ENCODE results near the gene RARA.
A peak's percentile ranks its signal among the peaks of the same experiment; 100 is the strongest.

RARA gene

DNA sequence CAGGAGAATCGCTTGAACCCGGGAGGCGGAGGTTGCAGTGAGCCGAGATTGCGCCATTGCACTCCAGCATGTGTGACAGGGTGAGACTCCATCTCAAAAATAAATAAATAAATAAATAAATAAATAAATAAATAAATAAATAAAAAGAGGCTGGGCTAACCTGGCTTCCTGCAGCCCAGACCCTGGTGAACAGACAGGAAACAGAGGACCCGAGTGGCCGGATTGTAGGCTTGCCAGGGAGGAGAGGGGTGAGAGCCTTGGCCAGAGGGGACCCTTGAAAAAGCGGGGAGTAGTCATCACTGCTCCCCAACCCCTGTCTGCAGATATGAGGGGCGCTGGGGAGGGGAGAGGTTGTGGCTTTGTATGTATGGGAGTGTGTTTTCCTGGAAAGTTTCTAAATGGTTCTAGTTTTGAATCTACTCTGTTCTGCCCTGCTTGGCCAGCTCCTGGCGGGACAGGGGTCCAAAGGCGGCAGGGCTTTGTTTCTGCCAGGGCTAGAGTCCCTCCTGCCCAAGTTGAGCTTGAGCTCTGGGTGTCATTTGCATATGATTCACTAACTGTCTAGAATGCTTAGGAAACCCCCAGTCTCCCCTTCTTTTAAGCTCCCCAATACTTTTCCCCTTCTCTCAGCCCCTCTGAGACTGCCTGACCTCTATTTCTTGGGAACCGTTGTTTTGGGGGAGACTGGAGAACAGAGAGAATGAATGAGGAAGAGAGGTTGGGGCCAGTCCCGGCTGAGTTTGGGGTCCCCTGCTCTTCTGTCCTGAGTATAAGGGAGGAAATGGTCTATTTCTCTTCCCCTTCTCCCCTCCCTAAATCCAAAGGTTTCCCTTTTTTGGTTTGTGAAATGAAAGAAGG lies 16.4 kb downstream of the RARA start:
- DNase-seq (ENCODE audit: extremely low spot score, insufficient read length, low read depth) (no peak), FAIRE-seq (peak; percentile 68)

DNA sequence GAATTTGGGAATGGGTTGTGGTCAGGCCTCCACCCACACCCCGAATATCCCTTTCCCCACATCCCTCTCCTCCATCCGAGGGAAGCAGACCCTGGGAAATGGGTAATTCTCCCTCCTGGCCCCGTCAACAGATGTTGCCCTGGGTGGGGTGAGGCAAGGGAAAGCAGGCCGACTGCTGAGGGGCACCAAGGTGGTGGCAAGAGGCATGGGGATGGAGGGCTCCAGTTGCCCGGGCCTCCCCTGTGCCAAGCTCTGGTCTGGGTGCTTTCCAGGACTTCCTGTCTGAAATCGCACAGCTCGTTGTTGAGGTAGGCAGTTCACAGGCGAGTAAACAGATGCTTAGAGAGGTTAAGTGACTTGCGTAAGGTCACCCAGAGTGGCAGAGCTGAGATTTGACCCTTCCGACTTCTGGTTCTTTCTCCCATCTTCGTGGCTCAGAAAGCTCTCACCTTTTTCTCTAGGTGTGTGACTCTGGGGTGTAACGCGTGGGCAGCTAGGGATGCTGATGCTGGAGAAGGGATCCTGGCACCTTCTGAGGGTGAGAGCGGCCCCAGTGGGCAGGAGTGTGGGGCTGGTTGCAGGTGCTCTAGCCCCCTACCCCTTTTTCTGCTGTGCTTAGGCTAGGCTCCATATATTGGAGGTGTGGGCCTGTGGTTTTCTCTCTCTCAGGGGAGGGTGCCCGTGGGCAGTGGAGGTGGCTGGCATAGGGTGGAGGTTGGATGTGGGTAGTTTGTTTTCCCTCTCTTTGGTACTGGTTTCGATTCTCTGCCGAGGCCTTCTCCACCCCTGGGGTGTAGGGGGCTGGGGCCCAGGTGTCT lies 17.2 kb downstream of the RARA start:
- peak; percentile 95 for FAIRE-seq
- DNase-seq (ENCODE audit: extremely low spot score, insufficient read length, low read depth) = peak; percentile 37

DNA sequence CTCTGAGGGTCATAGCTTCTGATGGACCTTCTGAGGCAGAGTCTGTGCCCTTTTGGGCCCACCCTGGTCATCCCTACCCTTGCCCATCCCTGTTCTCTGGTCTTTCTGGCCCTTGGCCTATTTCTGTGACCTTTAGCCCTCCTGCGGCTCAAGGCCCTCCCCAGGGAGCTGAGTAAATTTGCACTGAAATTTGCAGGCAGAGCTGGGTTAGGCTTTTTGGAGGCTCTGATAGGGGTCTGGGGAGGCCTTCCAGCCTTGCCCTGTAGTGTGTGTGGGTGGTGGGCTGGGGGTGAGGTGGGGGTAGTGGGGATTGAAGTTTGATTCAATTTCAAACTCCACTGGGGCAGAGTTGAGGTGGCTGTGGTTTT lies 17.8 kb downstream of the RARA start:
- no peak for DNase-seq (ENCODE audit: extremely low spot score, insufficient read length, low read depth)

DNA sequence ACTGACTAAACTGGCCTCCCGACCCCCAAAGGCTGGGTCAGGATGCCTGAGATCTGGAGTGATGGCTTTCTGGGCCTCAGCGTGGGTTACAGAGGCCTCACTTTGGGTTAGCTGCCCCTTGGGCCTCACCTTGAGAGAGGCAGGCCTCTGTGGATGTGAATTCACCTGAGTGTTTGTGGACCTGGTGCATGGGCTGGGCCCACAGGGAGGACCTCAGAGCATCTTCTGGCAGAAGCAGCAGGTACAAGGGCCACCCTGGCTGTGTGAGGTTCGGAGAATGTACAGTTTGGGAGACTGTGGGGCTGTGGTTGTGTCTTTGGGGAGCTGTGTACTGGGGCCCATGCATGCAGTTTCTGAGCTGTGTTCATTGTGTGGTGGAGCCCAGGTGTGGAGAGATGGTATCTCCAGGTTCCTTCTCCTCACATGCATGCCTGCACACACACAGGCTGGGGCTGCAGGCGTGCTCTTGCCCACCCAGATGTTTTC lies 18.3 kb downstream of the RARA start:
- FAIRE-seq (no peak), DNase-seq (ENCODE audit: extremely low spot score, insufficient read length, low read depth) (no peak)

More for the DNA sequence above, 17.8 kb downstream of the RARA start:
- FAIRE-seq = no peak

DNA sequence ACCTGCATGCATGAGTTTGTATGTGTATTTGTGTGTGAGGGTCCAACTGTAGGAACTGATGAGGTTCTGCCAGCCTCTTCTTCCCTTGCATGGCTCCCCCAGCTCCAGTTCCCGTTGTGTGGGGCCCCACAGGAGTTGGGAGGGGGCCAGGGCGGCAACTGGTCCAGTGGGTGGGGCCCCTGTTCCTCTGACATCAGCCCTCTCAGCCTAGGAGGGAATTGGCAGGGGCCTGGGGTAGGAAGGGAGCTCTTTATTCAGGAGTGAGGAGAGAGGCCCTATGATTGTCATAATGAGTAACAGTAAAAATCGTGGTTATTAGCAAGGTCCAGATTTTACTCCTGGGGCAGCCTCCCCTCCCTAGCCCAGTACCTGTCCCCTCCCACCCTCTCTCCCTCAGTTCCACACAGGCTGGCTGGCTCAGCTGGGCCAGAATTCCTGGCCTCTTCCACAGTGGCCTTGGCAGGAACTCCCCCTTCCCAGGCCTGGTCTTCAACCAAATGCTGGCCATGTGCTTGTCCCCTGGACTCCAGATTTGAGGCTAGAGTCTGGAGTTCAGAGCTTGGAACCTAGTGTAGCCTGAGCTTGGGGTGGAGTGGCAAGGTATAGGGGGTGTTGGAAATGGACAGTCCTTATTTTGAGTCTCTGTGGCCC lies 18.9 kb downstream of the RARA start:
- DNase-seq (ENCODE audit: extremely low spot score, insufficient read length, low read depth) (no peak), FAIRE-seq (no peak)

DNA sequence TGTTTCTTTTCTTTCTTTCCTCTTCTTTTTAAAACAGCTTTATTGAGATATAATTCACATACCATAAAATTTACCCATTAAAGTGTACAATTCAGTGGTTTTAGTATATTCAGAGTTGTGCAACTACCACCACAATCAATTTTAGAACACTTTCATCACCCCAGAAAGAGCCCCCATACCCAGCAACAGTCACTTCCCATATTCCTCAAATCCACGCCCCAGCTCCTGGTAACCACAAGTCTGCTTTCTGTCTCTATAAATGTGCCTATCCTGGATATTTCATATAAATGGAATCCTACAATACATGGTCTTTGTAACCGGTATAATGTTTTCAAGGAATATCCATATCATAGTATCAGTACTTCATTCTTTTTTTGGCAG lies 19.4 kb downstream of the RARA start:
- DNase-seq (ENCODE audit: extremely low spot score, insufficient read length, low read depth) (no peak), FAIRE-seq (no peak)

DNA sequence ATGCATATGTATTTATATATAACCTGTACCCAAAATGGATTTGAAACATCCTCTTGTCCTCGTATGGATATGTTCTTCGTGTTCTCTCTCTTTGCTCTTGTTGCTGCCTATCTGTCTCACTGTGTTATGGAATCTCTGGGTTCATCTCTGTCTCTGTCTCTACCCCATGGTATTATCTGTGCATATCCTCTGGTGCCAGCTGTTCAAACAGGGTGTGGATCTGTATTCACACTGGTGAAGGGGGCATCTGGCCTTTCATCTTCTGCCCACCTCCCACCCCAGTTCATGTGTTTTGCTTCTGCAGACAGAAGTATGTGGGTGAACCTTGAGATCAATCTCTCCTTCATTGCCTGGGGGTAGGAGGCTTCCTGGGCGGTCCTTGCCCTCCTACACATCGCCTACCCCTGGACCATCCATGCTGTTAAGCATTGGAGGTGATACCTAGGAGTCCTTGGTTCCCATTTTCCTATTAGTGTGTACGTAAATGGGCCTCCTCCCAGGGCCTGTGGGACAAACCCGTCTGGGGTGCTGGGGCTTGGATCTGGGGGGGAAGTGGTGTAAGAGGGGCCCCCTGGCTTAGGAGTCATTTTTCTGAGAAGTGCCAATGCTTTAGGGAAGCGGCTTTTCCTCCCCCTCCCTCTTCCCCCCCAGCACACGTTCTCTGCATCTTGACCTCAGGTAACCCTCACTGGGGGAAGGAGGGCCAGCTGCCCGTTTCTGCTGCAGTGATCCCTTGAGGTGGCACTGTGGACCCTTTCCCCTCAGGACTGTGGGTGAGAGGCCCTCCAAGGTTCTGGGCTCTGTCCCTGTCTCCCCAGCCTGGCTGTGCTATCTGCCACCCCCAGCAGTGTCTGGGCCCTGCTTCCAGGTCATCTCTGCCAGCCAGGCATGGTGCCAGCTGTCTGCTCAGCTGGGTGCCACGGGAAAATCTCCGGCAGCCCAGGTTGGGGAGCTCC lies 21.1 kb downstream of the RARA start:
- DNase-seq (ENCODE audit: extremely low spot score, insufficient read length, low read depth) = no peak

DNA sequence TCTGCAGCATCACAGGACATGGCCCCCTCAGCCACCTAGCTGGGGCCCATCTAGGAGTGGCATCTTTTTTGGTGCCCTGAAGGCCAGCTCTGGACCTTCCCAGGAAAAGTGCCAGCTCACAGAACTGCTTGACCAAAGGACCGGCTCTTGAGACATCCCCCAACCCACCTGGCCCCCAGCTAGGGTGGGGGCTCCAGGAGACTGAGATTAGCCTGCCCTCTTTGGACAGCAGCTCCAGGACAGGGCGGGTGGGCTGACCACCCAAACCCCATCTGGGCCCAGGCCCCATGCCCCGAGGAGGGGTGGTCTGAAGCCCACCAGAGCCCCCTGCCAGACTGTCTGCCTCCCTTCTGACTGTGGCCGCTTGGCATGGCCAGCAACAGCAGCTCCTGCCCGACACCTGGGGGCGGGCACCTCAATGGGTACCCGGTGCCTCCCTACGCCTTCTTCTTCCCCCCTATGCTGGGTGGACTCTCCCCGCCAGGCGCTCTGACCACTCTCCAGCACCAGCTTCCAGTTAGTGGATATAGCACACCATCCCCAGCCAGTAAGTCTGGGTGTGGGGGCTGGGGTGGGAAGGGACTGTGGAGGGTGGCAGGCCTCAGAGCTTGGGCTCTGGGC lies 22.0 kb downstream of the RARA start:
- FAIRE-seq = no peak
- DNase-seq (ENCODE audit: extremely low spot score, insufficient read length, low read depth) = no peak

More for the DNA sequence above, 21.1 kb downstream of the RARA start:
- peak; percentile 29 for FAIRE-seq

DNA sequence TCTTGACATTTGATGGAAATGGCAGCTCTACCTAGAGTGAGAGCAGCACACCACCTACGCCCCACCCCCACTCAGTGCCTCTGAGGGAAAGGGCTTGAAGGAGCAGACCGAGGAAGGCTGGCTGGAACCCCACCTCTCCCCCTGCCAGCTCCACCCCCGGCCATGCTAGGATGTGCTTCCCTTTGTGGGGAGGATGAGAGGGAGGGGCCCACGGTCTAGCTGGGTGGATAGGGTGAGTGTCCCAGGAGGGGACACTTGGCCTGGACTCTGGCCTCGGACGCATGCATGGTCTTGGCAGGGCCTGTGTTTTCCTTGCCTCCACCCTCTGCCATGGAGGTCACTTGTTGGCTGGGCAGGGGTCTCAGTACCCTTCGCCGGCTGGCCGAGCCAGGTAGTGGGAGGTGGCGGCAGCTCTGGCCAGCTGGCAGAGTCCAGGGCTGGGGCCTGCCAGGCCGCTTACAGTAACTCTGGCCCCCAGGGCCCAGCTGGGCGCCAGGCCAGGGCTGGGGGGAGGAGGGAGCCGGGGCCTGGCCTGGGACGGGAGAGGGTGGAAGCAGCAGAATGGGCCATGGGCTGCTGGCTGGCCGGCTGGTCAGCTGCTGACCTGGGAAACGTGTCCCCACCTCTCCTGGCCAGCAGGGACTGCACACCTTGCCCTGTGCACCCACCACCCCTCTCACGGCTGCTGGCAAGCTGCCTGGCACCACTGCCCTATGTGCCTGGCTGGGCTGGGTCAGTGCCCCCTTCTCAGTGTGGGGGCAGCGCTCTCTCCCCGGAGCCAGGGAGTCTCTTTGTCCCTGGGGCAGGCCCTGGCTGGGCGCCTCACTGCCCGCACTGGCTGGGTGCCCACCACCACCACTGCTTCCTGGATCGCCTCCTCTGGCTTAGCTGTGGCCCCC lies 23.0 kb downstream of the RARA start:
- FAIRE-seq (no peak), DNase-seq (ENCODE audit: extremely low spot score, insufficient read length, low read depth) (no peak)

DNA sequence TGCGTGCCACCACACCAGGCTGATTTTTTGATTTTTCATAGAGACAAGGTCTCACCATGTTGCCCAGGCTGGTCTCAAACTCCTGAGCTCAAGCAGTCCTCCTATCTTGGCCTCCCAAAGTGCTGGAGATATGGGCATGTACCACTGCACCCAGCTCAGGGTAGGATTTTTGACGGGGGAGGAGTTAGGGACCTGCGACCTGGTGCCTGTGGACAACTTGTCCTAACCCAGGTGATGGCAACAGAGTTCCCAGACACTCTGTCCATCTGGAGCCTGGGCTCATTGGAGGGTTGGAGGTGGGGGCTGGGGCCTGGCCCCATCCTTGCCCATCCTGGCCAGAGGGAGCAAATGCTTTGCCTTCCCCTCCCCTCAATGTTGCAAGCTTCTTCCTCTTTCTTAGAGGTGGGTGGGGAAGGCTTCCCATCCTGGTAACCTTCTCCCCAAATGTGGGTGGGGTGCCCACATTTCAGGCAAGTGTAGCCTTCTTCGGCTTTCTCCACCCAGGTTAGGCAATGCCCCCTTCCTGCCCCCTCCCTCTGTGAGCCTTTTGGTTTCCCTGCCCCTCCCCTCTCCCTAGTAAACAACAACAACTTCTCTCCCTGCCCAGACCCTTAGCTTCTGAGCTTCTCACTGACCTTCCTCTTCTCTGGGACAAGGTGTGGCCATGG lies 24.9 kb downstream of the RARA start:
- FAIRE-seq (no peak), DNase-seq (ENCODE audit: extremely low spot score, insufficient read length, low read depth) (no peak)

DNA sequence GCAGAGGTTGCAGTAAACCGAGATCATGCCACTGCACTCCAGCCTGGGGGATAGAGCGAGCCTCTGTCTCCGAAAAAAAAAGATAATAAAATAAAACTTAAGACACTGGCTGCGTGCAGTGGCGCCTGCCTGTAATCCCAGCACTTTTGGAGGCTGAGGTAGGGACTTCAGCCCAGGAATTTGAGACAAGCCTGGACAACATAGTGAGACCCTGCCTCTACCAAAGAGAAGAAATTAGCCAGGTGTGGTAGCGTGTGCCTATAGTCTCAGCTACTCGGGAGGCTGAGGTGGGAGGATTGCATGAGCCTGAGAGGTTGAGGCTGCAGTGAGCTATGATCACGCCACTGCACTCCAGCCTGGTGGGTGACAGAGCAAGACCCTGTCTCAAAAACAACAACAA lies 26.6 kb downstream of the RARA start:
- FAIRE-seq (no peak), DNase-seq (ENCODE audit: extremely low spot score, insufficient read length, low read depth) (no peak)

DNA sequence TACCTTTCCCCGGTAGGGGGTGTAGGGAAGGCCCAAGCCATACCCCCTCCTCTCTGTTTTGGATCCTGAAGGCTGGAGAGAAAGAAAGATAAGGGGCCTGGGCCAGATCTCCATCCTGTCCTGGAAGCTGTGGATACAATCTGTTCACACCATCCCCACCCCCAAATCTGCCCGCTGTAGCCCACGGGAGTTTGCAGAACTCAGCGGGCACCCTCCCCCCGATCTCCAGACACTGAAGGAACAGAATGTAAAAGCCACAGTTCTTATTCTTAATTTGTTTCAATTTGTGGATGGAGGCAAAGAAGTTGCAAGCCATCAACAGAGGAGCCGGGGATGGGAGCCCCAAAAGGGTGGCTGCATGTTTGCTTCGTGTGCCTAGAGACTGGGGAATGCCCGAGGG lies 28.4 kb downstream of the RARA start:
- DNase-seq (ENCODE audit: extremely low spot score, insufficient read length, low read depth) = no peak
- FAIRE-seq = no peak

DNA sequence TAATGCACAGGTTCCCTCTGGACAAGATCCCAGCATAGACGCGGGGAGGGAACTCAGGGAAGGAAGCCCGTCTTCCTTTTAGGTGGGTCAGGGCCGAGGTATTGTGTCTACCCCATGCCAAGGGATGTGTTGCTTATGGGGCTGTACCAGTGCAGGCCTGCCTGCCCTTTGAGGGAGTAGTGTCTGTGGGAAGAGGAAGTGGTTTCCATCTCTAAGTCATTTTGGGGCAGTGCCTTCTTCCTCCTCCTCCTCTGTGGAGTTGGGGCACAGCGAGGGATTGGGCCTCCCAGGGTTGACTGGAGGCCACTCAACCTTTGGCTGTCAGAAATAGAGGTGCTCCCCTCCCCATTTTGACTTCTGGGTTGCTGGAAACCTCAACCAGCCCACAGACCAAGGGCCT lies 29.1 kb downstream of the RARA start:
- DNase-seq (ENCODE audit: extremely low spot score, insufficient read length, low read depth) (no peak), FAIRE-seq (no peak)

DNA sequence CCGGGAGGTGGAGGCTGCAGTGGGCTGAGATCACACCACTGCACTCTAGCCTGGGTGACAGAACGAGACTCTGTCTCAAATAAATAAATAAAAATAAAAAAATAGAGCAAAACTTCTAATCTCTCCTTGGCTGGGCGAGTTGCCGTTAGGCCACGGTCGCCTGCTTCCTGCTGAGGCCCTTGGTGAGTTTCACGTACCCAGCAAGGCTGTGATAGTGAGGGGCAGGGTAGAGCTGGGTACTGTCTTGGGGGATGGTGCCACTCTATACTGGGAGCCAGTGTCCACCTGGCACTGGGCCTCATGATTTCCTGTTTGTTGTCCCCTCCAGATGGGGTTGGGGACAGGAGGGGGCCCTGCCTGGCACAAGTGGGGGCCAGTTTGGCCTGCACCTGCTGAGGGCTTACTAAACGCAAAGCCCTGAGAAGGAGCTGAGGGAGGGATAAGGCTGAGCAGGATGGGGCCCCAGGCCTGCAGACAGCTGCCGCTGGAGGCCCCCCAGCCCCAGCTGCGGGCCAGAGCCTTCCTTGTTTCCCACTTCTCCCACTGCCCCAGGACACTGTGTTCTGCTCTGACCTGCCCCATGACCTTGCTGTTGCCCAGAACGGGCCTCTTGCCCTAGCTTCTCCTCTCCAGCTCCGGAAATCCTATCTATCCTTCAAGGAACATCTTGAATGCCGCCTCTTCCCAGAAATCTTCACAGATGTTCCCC lies 30.1 kb downstream of the RARA start:
- FAIRE-seq (no peak), DNase-seq (ENCODE audit: extremely low spot score, insufficient read length, low read depth) (no peak)

DNA sequence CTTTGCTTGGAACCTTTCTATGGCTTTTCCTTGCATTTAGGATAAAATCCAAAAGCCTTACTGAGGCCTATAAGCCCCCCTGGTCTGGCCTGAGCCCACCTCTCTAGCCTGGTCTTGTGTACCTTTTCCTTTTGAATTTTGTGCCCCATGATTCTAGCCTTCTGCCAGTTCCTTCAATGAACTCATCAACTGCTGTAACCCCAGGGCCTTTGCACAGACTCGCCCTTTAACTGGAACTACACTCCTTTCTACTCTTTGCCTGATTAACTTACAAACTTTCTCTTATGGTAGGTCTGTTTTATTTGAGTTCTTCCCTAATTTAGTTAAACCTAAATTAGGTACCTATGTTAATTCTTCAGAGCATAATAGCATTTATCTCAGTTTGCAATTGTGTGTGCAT lies 31.3 kb downstream of the RARA start:
- DNase-seq (ENCODE audit: extremely low spot score, insufficient read length, low read depth) (no peak), FAIRE-seq (no peak)

DNA sequence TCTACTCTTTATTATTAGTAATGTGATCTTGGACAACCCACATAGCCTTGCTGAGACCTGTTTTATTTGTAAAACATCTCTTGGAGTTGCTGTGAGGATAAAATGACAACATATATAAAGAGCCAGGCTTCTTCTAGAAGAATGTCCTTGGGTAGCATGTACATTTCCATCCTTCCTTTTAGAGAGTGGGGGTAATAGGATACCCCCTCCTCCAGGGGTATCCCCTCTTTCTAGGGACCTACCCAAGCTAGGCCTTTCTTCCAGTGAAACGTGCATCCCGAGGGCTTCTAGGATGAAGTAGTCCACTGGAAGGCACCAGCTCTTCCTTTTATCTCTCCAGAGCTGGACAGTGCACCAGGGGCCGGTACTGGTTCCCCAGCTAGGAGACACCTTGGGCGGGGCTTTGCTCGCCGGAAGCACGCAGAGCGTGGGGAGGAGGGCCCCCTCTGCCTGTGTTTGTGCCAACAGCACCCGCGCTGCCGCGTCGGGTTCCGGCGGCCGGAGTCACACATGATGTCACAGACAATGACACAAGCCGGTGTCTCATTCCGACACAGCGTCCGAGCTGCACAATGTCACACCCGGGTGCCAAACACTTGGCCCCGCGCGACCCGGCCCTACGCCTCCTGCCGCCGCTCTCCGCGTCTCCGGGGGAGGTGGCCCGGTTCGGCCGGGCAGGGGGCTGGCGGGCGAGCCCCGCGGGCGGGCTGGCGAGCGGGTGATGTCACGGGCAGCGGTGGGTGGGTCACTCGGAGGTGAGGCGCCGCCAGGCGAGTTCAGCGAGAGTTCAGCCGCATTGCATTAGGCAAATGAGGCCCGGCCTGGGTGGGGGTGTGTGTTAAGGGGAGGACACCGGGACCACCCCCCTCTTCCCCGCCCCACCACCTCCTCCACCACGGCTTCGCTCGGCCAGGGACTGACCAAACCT lies 32.2 kb downstream of the RARA start:
- DNase-seq (ENCODE audit: extremely low spot score, insufficient read length, low read depth) (peak; percentile 64), FAIRE-seq (peak; percentile 91)
